HG02610 (cell line): ENCODE results near the gene JUN.

Experiments used
- ATAC-seq: cut with Tn5 transposase; IDR thresholded peaks from one replicate; pipeline ENCODE4 v1.9.1; 2021; ENCODE audit warnings: mild to moderate bottlenecking, moderate library complexity; ENCODE audit not compliant: unreplicated experiment

The JUN gene

GRCh38 chr1:58764294-58764978 lies 19.4 kb downstream of the JUN start:
- ATAC-seq, result no peak

- ATAC-seq, result no peak
These were observed 20.6 kb downstream of the JUN start for GRCh38 chr1:58763214-58763613.

- no peak for ATAC-seq
These were observed 21.0 kb downstream of the JUN start for GRCh38 chr1:58762806-58763205.

GRCh38 chr1:58755468-58755872 lies 28.4 kb downstream of the JUN start:
- peak; percentile 84 for ATAC-seq

GRCh38 chr1:58754683-58755467 lies 29.0 kb downstream of the JUN start:
- ATAC-seq, result no peak

GRCh38 chr1:58754073-58754613 lies 29.7 kb downstream of the JUN start:
- no peak for ATAC-seq

- ATAC-seq, result no peak
These were observed 30.4 kb downstream of the JUN start for GRCh38 chr1:58753431-58753866.

- no peak for ATAC-seq
These were observed 34.2 kb downstream of the JUN start for GRCh38 chr1:58749646-58750045.

GRCh38 chr1:58748666-58749065 lies 35.2 kb downstream of the JUN start:
- ATAC-seq, result no peak

GRCh38 chr1:58746757-58747156 lies 37.1 kb downstream of the JUN start:
- ATAC-seq, result no peak

- no peak for ATAC-seq
These were observed 37.7 kb downstream of the JUN start for GRCh38 chr1:58746182-58746581.

GRCh38 chr1:58745666-58746065 lies 38.2 kb downstream of the JUN start:
- no peak for ATAC-seq

GRCh38 chr1:58745117-58745516 lies 38.7 kb downstream of the JUN start:
- no peak for ATAC-seq

GRCh38 chr1:58741678-58742553 lies 41.9 kb downstream of the JUN start:
- ATAC-seq, result no peak

- no peak for ATAC-seq
These were observed 43.9 kb downstream of the JUN start for GRCh38 chr1:58739856-58740466.

- ATAC-seq, result no peak
These were observed 45.0 kb downstream of the JUN start for GRCh38 chr1:58738876-58739275.

GRCh38 chr1:58735586-58735985 lies 48.3 kb downstream of the JUN start:
- ATAC-seq, result no peak

GRCh38 chr1:58734630-58735029 lies 49.2 kb downstream of the JUN start:
- ATAC-seq, result no peak

GRCh38 chr1:58732087-58732775 lies 51.6 kb downstream of the JUN start:
- ATAC-seq, result no peak
